Superior temporal gyrus (tissue), 1 donor: ENCODE measurements around the gene PLK3.
"Not testable (repeated sequence)": the region's sequence is repeated elsewhere in the genome, so short reads cannot be mapped to it uniquely, and the experiment has no call there.

Experiments
- DNase-seq: peaks from one replicate; pipeline ENCODE4 v3.0.0-alpha.2; 2016; ENCODE audit errors: extremely low spot score

PLK3 gene

DNA sequence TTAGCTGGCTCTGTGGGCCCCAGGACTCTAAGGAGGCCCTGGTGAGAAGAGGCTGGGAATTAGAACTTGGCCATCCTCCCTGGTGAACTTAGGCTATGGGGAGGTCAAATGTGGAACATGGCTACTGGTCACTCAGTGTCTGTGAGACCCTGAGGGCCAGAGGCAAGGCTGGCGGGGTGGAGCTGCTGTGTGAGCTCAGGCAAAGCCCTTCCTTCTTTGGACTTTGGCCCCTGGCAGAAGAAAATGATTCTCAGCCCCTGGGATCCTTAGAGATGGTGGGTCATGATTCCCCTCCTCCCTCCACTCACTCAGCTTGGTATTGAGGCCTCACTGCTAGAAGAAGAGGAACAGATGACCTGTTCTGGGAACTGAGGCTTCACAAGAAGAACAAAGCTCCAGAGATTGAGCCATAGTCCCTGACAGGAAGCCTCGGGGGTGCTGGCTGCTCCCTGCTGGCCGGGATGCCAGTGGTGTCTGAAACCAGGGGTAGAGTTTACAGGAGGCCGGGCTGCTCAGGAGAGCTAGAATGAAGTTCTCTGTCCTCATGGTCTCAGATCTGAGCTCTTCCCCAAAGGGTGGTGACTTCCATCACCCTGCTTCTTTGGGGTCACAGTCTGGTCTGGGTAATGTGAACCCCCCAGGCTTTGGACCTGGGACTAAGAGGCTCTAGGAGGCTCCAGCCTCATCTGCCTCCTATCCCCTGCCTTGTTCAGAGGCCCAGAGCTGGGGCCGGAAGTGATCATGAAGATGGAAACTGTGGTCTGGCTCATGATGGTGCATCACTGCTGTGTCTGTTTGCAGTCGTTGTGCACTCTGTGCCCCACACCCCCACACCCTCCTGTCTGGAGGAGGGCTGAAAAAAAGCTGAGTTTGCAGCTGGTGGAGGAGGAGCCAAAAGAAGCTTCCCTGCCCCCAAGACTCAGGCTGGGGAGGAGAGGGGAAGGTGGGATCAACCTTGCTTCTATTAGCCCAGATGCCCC is 9.1 kb downstream of the PLK3 start:
- no peak for DNase-seq

DNA sequence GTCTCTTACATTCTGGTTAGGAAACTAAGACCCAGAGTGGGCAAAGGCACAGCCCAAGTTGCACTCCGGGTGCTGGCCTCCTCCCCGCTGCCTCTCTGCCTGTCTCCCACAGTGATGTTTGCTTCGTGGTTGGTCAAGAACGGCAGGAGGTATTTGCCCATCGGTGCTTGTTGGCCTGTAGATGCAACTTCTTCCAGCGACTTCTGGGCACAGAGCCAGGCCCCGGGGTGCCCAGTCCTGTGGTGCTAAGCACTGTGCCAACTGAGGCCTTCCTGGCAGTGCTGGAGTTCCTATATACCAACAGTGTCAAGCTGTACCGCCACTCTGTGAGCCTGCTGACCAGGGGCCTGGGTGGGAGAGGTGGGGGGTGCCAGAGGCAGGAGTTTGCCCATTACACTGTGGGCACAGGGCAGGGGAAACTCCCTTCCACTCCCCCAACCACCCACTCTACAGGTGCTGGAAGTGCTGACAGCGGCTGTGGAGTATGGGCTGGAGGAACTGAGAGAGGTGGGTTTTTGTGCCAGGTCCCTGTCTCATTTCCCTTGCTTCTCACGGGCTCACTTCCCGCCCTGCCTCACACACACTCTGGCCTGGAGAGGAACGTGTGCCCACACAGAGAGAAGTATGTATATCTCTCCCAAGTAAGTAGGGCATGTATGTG is 10.1 kb downstream of the PLK3 start:
- DNase-seq, result no peak

DNA sequence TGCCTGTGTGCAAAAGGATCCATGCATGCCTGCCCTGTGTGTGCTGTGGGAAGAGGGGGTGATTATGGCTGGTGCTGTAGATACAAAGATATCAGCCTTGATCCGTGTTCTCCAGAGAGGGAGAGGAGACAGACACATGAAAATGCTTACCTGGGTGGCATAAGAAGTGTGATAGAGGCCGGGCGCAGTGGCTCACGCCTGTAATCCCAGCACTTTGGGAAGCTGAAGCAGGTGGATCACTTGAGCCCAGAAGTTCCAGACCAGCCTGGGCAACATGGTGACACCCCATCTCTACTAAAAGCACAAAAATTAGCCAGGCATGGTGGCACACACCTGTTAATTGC is 10.6 kb downstream of the PLK3 start:
- DNase-seq, result not testable (repeated sequence)

DNA sequence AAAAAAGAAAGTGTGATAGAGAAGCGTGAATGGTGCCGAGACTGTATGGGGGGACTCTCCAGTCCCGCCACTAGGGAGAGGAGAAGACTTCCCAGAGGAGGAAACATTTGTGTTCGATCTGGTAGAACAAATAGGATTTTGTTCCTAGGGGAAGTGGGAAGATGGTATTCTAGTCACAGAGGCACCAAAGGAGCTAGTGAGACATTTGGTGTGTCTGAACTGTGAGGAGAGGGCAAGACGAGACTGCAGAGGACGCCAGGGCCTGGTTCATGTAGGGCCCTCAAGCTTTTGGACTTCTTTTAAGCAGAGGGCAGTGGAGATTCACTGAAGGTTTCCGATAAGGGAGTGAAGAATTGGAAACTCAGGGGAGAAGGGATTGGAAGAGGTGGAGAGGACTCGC is 11.1 kb downstream of the PLK3 start:
- no peak for DNase-seq

DNA sequence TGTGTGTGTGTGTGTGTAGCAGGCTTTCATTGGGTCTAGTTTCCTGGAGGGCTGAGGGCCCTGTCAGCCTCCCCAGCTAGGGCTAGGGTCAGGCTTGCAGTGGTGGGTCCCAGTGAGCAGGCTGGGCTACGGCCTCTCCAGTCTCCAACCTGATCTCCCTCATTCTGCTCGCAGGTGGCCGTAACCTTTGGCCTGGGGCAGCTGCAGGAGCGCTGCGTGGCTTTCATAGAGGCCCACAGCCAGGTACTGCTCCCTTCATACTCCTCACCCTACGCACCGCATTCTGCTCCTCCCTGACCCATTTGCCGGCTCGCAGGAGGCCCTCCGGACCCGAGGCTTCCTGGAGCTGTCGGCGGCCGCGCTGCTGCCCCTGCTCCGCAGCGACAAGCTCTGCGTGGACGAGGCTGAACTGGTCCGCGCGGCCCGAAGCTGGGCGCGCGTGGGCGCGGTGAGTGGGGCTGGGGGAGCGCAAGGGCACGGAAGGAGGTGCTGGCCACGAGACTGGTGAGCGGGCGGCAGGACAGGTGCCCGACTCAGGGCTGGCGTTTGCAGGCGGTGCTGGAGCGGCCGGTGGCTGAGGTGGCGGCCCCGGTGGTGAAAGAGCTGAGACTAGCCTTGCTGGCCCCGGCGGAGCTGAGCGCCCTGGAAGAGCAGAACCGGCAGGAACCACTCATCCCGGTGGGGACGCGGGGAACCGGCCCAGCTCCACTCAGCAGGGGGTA is 12.8 kb downstream of the PLK3 start:
- DNase-seq, result no peak

DNA sequence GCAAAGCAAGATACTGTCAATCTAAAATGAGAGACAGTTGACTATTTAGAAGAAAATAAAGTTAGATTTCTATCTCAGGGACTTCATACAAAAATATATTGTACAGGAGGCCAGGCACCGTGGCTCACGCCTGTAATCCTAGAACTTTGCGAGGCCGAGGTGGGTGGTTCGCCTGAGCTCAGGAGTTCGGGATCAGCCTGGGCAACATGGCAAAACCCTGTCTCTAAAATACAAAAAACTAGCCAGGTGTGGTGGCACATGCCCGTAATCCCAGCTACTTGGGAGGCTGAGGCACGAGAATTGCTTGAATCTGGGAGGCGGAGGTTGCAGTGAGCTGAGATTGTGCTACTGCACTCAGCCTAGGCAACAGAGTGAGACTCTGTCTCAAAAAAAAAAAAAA is 15.7 kb downstream of the PLK3 start:
- not testable (repeated sequence) for DNase-seq

DNA sequence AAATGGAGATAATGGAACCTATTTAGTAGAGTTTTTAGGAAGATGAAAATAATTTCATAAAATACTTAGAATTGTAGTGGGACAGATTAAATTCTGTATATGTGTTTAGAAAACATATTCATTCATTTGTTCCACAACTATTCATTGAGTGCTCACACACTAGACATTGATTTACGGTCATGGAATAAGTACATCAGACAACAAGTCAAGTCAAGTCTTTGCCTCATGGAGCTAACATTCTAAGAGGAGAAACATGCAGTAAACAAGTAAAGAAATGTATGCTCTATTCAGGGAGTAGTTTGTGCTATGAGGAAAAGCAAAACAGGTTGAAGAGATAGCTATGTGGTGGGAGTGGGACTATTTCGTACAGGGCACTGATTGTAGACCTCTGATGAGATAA is 17.1 kb downstream of the PLK3 start:
- DNase-seq, result no peak

DNA sequence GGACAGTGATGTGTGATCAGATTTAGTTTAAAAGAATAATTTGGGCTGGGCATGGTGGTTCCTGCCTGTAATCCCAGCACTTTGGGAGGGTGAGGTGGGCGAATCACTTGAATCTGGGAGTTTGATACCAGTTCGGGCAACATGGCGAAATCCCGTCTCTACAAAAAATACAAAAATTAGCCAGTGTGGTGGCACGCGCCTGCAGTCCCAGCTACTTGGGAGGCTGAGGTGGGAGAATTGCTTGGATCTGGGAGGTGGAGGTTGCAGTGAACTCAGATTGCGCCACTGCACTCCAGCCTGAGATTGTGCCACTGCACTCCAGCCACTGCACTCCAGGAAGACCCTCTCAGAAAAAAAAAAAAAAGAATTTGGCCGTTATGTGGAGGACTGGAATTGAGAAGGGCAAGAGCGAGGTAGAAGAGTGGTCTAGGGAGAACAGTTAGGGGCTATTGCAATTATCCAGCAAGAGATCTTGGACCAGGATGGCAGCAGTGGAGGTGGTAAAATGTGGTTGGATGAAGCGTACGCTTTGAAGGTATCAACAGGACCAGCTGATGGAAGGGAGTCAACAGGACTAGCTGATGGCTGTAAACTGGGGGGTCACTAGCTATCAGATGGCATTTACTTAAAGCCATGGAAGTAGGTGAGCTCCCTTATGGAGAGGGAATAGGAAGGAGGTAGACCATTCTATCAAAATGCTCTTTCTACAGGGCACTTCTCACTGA is 17.8 kb downstream of the PLK3 start:
- no peak for DNase-seq

DNA sequence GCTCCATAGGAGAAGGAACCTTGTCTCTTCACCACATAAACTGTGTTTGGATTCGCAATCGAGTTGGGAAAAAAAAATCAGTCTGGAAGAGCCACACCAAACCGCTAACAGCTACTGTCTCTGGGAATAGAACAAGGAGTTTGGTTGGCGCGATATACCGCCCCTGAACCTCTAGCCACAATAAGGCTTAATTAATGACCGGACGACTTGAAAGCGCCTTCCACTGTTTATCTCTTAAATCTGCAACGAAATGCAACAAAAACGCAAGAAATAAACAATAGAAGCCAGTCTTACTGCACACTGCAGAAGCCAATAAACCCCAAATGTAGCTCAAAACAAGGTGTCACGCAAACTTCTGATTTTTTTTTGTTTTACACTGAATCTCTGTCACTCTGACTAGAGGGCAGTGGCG is 19.0 kb downstream of the PLK3 start:
- DNase-seq, result peak; percentile 66

DNA sequence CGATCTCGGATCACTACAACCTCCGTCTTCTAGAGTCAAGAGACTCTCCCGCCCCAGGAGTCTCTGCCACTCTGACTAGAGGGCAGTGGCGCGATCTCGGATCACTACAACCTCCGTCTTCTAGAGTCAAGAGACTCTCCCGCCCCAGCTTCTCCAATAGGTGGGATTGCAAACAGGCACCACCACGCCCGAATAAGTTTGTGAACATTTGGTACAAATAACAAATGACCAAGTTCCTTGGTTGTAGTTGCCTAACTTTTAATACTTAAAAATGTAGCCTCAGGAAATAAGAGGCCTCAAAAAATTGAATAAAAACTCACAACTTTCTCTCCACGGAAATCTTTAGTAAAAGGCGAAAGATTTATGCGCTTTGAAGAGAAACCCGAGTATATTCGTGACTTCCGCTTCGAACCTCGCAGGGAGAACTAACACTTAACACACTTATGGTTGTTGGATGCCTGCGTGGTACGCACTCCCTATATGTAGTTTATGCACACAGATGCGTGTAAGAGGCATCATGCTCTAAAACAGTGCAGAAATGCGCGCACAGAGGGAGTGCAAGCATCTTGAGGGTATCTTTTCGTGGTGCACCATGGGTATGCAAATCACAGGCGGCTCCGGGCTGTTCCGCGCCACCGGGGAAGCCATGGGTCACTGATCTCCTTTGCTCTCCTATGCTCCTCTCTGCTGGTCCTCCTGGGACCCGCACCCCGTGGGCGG is 19.6 kb downstream of the PLK3 start:
- DNase-seq, result peak; percentile 94

DNA sequence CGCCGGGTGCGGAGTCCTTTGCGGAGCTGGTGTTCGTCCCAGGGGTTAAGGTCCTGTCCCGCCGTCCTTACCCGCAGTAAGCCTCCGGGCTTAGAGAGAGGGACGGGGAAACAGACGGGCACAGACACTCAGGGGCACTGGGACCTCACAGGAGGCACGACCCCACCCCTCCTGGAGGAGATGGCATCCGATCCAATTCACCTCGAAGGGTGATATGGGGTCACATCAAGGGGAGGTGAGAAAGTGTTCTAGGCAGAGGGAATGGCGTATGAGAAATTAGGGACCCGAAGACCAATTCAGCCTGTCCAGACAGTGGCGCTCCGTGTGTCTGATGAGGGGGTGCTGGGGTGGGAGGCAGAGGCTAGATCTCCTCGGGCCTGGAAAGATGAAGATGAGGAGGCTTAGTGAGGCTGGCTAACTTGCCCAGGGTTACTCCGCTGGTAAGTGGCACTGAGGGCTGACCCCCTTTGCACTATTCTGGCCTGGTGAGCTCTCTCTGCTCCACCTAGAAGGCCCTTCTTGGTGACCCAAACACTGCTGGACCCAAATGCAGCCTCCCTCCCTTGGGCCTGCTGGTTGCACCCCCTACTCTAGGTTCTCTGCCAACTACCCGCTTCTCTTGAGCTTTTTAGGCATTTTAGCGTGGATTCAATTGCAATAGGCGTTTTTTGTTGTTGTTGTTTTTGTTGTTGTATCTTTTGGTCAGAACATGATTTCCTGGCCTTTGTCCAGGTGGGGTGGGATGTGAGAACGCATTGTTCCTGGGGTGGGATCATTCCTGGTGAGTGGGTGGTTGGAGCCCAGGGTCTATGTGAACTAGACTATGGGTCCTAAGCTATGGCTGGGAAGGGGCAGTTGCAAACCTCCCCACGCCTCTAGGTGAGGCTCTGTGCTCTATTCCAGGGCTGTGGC is 20.4 kb downstream of the PLK3 start:
- peak; percentile 8 for DNase-seq

DNA sequence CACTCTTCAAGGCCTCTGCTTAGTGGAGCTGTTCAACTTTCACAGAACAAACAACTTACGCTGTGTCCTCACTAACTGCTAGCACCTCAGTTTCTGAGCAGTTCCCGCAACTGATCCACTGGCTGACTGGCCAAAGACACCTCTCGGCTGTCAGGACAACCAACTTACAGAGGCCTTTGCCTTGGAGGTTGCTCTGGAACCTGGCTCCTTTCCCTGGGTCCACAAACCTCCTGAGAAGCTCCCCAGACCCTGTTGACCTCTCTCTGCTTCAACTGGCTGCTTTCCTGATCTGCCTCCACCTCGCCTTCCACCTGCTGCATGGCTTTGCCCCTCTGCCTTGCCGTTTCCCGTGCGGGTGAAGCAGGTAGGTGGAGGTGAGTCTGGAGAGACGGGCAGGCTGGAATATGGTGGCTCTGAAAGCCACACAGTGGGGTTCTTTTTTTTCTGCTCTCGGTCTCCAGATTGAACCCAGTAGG is 21.1 kb downstream of the PLK3 start:
- DNase-seq, result no peak

DNA sequence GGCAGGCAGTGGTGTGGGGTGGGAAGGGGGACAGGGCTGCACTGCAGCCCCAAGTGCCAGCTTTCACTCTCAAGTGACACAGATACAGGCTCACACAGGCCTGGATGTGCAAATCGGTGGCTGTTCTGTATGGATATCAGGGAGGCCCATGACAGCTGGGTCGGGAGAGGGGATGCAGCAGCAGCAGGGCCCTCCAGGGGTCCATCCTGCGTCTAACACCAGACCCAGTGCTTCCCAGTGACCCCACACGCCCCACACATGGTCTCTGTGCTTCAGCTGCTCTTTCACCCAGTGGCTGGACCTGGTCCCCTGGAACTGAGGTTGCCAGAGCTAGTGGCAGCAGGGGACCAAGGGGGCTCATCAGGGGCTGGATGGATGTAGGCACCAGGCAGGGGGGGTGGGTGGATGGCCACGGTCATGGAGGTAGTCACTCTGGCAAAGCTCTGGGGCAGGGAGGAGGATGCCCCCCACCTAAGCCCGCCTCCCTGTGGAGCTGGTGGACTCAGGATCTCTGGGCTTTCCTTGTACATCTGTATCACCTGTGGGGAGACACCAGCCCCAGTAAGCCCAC is 22.0 kb downstream of the PLK3 start:
- no peak for DNase-seq

DNA sequence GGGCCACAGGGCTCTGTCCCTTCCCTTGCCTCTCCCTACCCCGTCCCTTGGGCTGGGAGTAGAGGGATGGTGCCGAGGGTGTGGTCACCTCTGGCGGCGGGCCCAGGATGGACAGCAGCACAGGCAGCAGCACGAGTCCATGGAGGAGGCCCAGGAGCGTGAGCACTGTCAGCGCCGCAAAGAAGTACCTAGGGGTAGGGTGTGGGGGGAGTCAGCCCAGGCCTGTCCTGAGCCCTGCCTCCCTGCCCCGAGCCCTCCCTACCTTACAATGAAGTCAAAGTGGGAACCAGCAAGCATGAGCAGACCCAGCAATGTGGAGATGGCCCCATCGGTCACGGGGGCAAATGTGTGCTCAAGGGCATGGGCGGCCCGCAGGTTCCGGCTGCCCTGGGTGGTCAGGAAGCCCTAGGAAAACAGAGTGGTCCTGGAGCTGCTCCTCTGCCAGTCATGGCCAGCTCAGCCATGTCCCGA is 22.8 kb downstream of the PLK3 start:
- DNase-seq, result no peak

DNA sequence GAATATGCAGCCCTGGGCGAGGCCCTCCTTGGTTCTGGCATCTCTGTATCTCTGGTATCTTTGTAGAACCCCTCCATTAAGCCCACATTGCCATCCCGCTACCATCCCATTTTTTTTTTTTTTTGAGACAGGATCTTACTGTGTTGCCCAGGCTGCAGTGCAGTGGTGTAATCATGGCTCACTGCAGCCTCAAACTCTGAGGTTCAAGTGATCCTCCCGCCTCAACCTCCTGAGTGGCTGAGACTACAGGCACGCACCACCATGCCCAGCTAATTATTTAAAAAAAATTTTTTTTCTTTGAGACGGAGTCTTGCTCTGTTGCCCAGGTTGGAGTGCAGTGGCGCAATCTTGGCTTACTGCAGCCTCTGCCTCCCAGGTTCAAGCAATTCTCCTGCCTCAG is 24.2 kb downstream of the PLK3 start:
- not testable (repeated sequence) for DNase-seq

DNA sequence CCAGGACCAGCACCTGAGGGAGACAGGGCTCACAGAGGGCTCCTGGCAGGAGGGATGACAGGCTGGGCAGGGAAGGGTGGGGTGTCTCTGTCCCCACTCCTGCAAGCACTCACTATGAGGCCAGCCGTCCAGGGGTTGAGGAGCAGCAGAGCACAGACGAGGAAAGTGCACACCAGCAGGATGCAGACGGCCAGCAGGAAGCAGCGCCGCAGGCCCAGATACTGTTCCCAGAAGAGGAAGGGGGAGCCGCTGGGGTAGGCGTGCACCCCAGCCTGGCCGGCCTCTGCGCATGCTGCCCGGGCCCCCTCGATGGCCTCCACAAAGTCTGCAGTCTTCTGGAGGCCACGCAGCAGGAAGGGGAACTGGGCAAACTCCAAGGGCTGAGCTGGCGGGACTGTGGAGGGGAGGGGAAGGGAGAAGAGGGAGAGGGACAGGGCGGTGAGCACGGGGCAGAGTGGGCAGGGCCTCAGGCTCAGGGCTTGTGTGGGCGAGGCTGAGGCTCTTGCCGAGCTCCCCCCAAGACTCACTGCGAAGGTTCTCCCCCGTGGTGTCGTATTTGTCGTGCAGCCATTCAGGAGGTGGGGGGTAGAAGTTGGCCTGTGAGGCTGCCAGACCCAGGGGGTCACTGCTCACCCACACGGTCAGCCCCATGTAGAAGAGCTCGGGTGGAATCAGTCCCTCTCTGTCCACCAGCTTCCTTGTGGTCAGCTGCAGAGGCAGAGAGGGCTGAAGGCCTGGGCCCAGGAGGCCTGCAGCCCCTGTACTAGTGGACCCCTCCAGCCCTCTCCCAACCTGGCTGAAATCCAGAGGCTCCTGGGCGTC is 26.4 kb downstream of the PLK3 start:
- no peak for DNase-seq

DNA sequence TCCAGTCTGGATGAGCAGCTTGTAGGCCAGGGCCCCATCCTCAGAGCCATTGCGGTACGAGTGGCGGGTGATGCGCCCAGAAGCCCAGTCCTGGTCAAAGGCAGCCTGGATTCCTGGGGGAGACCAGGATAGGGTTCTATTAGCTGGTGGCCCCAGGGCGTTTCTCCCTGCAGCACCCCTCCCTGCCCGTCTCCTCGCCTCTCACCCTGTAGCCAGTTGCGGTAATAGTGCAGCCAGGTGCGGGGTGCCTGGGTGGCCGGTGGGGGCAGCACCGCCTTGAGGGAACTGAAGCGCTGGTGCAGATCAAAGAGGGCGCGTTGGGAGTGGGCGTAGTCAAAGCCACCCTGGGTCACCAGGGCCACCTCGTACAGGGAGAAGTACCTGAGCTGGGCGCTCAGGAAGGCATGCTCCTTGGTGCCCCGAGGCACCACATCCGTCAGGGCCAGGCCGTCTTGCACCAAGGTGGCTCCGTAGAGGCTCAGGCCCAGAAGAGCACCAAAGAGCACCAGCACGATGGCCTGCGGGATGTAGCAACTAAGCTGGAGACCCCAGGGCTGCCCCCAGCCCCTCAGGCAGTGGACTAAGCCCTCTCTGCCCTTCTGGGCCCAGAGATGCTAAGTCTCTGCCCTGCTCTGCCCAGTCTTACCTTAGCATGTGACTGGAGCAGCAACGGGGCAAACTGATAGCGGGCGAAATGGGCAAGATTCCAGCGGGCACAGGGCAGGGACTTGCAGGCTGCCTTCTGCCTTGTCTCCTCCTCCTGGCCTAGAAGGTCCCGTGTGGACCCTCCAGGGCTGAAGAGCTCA is 27.2 kb downstream of the PLK3 start:
- DNase-seq, result no peak
